Mesenchymal stem cell (in vitro differentiated cells and primary cell): ENCODE data around the gene PCYOX1L.

Experiments used
- DNase-seq: peaks from one replicate; pipeline ENCODE4 v3.0.0-alpha.2; 2013
- H2AFZ ChIP-seq: one replicate; pipeline ENCODE4 v1.6.1; 2013; ENCODE audit warnings: low read depth, mild to moderate bottlenecking, control low read depth, inconsistent platforms, low read length, moderate library complexity
- H2AK5ac ChIP-seq: 2 replicates; pipeline ENCODE4 v1.6.1; 2013; ENCODE audit warnings: low read length, moderate library complexity, mild to moderate bottlenecking, inconsistent platforms; ENCODE audit not compliant: severe bottlenecking
- H2BK120ac ChIP-seq: one replicate; pipeline ENCODE4 v1.6.1; 2013; ENCODE audit warnings: low read depth, mild to moderate bottlenecking, inconsistent platforms, low read length, moderate library complexity
- H2BK12ac ChIP-seq, 2 experiments: one replicate each; pipeline ENCODE4 v1.6.1; 2013; ENCODE audit warnings: inconsistent platforms in 2 of 2, low read length in 2 of 2, mild to moderate bottlenecking in 2 of 2, moderate library complexity in 2 of 2, control low read depth in 1 of 2
- H2BK15ac ChIP-seq: one replicate; pipeline ENCODE4 v1.6.1; 2013; ENCODE audit warnings: mild to moderate bottlenecking, low read depth, inconsistent platforms; ENCODE audit not compliant: poor library complexity, severe bottlenecking
- H2BK5ac ChIP-seq: 2 replicates; pipeline ENCODE4 v1.6.1; 2013; ENCODE audit warnings: low read depth, mild to moderate bottlenecking, low read length, control low read depth, inconsistent platforms; ENCODE audit not compliant: poor library complexity, severe bottlenecking
- H3K14ac ChIP-seq, 2 experiments: one replicate each; pipeline ENCODE4 v1.6.1; 2013; ENCODE audit warnings: inconsistent platforms in 2 of 2, low read length in 2 of 2, control low read depth in 1 of 2, mild to moderate bottlenecking in 1 of 2, moderate library complexity in 1 of 2
- H3K18ac ChIP-seq, 2 experiments: one replicate each; pipeline ENCODE4 v1.6.1; 2013; ENCODE audit warnings: inconsistent platforms in 2 of 2, low read length in 2 of 2, control low read depth in 1 of 2, low read depth in 1 of 2, mild to moderate bottlenecking in 1 of 2
- H3K23ac ChIP-seq, 2 experiments: one replicate each; pipeline ENCODE4 v1.6.1; 2013; ENCODE audit warnings: inconsistent platforms in 2 of 2, low read length in 2 of 2, mild to moderate bottlenecking in 2 of 2, moderate library complexity in 2 of 2, control low read depth in 1 of 2
- H3K27ac ChIP-seq: 2 replicates; pipeline ENCODE4 v1.5.1; 2013; ENCODE audit warnings: mild to moderate bottlenecking, moderate library complexity, low read length, control low read depth, inconsistent platforms; ENCODE audit not compliant: poor library complexity, severe bottlenecking
- H3K27me3 ChIP-seq, 2 experiments: 2 replicates each; pipeline versions ENCODE4 v1.6.1 to v1.7.0; 2013; ENCODE audit warnings: low read length in 2 of 2, mild to moderate bottlenecking in 2 of 2, moderate library complexity in 2 of 2, control low read depth in 1 of 2, inconsistent platforms in 1 of 2; ENCODE audit not compliant: control insufficient read depth in 1 of 2, insufficient read depth in 1 of 2
- H3K36me3 ChIP-seq, 2 experiments: 2 replicates each; pipeline versions ENCODE4 v1.6.1 to v1.7.0; 2013; ENCODE audit warnings: low read length in 2 of 2, control low read depth in 1 of 2, inconsistent platforms in 1 of 2, low read depth in 1 of 2, mild to moderate bottlenecking in 1 of 2; ENCODE audit not compliant: insufficient read depth in 2 of 2, control insufficient read depth in 1 of 2
- H3K4ac ChIP-seq, 2 experiments: one replicate each; pipeline ENCODE4 v1.6.1; 2013; ENCODE audit warnings: inconsistent platforms in 2 of 2, low read length in 2 of 2, mild to moderate bottlenecking in 2 of 2, moderate library complexity in 2 of 2, control low read depth in 1 of 2, low read depth in 1 of 2
- H3K4me1 ChIP-seq: 2 replicates; pipeline ENCODE4 v1.6.1; 2013; ENCODE audit warnings: low read depth, low read length, control low read depth; ENCODE audit not compliant: control insufficient read depth, insufficient read depth
- H3K4me2 ChIP-seq: 2 replicates; pipeline ENCODE4 v1.6.1; 2013; ENCODE audit warnings: low read length, mild to moderate bottlenecking, inconsistent platforms; ENCODE audit not compliant: poor library complexity, severe bottlenecking
- H3K4me3 ChIP-seq, 2 experiments: 2 replicates each; pipeline versions ENCODE4 v1.5.1 to v1.7.0; 2013; ENCODE audit warnings: low read length in 2 of 2, mild to moderate bottlenecking in 2 of 2, control low read depth in 1 of 2, low read depth in 1 of 2; ENCODE audit not compliant: insufficient read depth in 1 of 2
- H3K79me1 ChIP-seq: replicated peaks from 2 replicates; pipeline ENCODE4 v1.6.1; 2013; ENCODE audit warnings: mild to moderate bottlenecking, control low read depth, low read length, inconsistent platforms; ENCODE audit not compliant: poor library complexity, severe bottlenecking
- H3K9ac ChIP-seq: 2 replicates; pipeline ENCODE4 v1.7.0; 2013; ENCODE audit warnings: mild to moderate bottlenecking, low read length, moderate library complexity
- H3K9me3 ChIP-seq: 2 replicates; pipeline ENCODE4 v1.7.0; 2013; ENCODE audit warnings: mild to moderate bottlenecking, low read length; ENCODE audit not compliant: control insufficient read depth
- H4K8ac ChIP-seq: one replicate; pipeline ENCODE4 v1.6.1; 2013; ENCODE audit warnings: inconsistent platforms, mild to moderate bottlenecking, low read length, moderate library complexity
- H4K91ac ChIP-seq: one replicate; pipeline ENCODE4 v1.6.1; 2013; ENCODE audit warnings: mild to moderate bottlenecking, low read length, inconsistent platforms
- WGBS: methylation state at CpG from one replicate; pipeline ENCODE4 v1.1.7; 2013; ENCODE audit warnings: mixed read lengths; 5-methylcytosine and 5-hydroxymethylcytosine counted together

The PCYOX1L gene

GRCh38 chr5:149417711-149418368 is 60.0 kb downstream of the PCYOX1L start:
- Histone ChIP-seq H2BK5ac (no peak overlapping the region), H2BK15ac (peak overlapping the region; percentile 78), H2BK12ac (peak overlapping the region; percentile 90 to 100), H2BK120ac (peak overlapping the region; percentile 99), H3K4me3 (no peak overlapping the region), H3K36me3 (peaks cover 0 to 38% of the 10 kb centered on the region in 2 experiments), H4K8ac (peak overlapping the region; percentile 91), H3K9ac (no peak overlapping the region), H3K27ac (no peak overlapping the region), H3K18ac (peak overlapping the region; percentile 97 to 100), H3K9me3 (no peaks in the 10 kb centered on the region), H3K14ac (peak overlapping the region in 1 of 2 experiments; percentile 94), H2AFZ (no peak overlapping the region), H3K4ac (peak overlapping the region; percentile 96 to 99), H3K4me1 (peaks cover 61% of the 10 kb centered on the region), H3K23ac (peak overlapping the region in 1 of 2 experiments; percentile 78), H3K79me1 (peaks cover 22% of the 10 kb centered on the region), H2AK5ac (peak overlapping the region; percentile 91), H3K4me2 (no peak overlapping the region), H4K91ac (peak overlapping the region; percentile 99), H3K27me3 (no peaks in the 10 kb centered on the region)
- WGBS: 55% methylated on average over 9 of the region's 9 CpGs
- peak; percentile 33 for DNase-seq

GRCh38 chr5:149418910-149419531 is 61.2 kb downstream of the PCYOX1L start:
- WGBS: 64% methylated on average over 4 of the region's 6 CpGs
- H3K36me3 ChIP-seq: peaks cover 0 to 38% of the 10 kb centered on the region in 2 experiments

More at GRCh38 chr5:149418910-149419531, 61.2 kb downstream of the PCYOX1L start:
- Histone ChIP-seq H3K18ac (peak overlapping the region; percentile 96 to 99), H3K9ac (no peak overlapping the region), H3K23ac (no peak overlapping the region), H2AK5ac (no peak overlapping the region), H3K79me1 (peaks cover 18% of the 10 kb centered on the region), H3K4me2 (no peak overlapping the region), H3K4ac (peak overlapping the region; percentile 82 to 96), H2AFZ (no peak overlapping the region), H3K4me3 (no peak overlapping the region), H3K9me3 (no peaks in the 10 kb centered on the region), H4K8ac (no peak overlapping the region), H3K27ac (peak overlapping the region; percentile 9), H2BK15ac (peak overlapping the region; percentile 39), H3K4me1 (peaks cover 62% of the 10 kb centered on the region), H3K14ac (no peak overlapping the region), H2BK12ac (peak overlapping the region; percentile 76 to 90), H2BK5ac (no peak overlapping the region), H3K27me3 (no peaks in the 10 kb centered on the region), H2BK120ac (peak overlapping the region; percentile 99), H4K91ac (peak overlapping the region; percentile 92)
- DNase-seq: peak; percentile 37
